ENCODE results near the gene TRAF3IP3.
"Not testable (repeated sequence)": the region's sequence is repeated elsewhere in the genome, so short reads cannot be mapped to it uniquely, and the experiment has no call there.

TRAF3IP3 gene

DNA sequence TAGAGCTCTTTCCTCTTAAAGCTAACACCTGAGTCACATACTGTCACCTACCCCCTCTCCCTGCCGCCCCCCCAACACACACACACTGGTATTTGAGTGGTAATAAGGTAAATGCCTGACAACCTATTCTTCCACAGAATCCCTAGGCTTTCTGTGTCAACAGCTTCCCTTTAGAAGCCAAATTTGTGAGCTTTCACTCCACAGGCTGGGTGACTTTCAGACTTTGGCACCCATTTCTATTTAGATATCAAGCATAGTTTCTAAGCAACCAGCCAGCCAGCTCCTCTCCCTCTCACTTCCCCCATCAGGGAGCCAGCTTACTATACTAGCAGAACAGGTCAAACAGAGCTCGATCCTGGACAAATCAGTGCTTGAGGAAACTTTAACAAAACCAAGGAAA is 31.7 kb downstream of the TRAF3IP3 start:
- TF ChIP-seq, protein P1, sequence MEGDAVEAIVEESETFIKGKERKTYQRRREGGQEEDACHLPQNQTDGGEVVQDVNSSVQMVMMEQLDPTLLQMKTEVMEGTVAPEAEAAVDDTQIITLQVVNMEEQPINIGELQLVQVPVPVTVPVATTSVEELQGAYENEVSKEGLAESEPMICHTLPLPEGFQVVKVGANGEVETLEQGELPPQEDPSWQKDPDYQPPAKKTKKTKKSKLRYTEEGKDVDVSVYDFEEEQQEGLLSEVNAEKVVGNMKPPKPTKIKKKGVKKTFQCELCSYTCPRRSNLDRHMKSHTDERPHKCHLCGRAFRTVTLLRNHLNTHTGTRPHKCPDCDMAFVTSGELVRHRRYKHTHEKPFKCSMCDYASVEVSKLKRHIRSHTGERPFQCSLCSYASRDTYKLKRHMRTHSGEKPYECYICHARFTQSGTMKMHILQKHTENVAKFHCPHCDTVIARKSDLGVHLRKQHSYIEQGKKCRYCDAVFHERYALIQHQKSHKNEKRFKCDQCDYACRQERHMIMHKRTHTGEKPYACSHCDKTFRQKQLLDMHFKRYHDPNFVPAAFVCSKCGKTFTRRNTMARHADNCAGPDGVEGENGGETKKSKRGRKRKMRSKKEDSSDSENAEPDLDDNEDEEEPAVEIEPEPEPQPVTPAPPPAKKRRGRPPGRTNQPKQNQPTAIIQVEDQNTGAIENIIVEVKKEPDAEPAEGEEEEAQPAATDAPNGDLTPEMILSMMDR (conservative IDR thresholded peaks at IDR 0.05; ENCODE audit: low read depth, low read length), result no peak
- no peak overlapping the region for H3K4me3 ChIP-seq (ENCODE audit: low read length)
- no peak for DNase-seq (ENCODE audit: low read depth)

DNA sequence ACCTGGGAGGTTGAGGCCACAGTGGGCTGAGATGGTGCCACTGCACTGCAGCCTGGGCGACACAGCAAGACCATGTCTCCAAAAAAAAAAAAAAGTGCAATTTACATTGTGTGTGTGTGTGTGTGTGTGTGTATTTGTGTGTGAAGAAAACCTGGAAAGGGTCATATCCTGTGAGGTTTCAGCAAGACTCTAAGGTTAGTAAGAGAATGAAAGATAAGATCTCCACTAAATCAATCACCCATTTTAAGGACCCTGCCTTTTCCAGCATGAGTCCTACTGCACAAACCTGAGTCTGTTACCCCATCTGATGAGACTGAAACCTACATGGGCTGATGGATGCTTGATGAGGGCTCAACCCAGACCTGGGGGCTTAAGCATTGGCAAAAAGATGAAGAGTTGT is 33.4 kb downstream of the TRAF3IP3 start:
- no peak for DNase-seq (ENCODE audit: low read depth)
- no peak overlapping the region for H3K4me3 ChIP-seq (ENCODE audit: low read length)
- TF ChIP-seq, protein P1 (conservative IDR thresholded peaks at IDR 0.05; ENCODE audit: low read depth, low read length), result no peak

DNA sequence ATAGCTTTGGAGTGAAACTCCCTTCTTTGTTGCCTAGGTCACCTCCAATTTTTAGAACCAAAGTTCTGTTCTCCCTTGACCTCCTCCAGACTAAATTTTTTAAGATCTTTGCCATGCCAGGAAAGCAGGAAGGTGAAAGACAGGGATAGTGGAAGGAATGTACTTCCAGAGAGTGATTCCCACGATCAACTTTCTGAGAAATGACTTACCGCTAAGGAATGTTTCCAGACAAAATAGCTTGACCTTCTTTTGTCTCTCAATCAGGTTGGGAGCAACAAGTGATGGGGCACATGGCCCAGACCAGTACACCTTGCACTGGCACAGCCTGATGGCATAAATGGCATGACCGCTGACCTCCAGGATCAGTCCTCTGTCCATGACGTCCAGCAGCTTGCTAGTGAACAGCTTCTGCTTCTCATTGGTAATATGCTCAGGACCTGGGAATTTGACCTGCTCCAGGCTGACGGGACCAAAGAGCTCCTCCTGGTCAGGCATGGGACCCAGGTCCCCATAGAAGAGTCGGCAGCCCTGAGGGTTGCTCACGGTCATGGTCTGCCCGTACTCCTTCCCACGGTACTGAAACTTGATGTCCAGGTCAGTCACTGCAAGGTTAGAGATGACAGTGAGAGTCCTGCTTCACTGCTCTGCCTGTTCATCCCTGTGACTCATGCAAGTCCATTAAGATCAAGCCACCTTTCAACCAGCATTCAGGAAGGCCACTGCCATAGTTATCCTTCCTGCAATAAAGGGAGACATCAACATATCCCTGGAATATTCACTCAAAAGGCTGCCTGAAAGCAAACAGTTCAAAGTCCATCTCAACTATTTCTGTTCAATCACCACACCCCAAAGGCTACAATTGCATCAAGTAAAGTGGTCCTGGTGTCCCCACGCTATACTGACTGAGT is 34.7 kb downstream of the TRAF3IP3 start:
- TF ChIP-seq, protein P1 (conservative IDR thresholded peaks at IDR 0.05; ENCODE audit: low read depth, low read length), result no peak
- DNase-seq (ENCODE audit: low read depth), result no peak
- no peak overlapping the region for H3K4me3 ChIP-seq (ENCODE audit: low read length)

DNA sequence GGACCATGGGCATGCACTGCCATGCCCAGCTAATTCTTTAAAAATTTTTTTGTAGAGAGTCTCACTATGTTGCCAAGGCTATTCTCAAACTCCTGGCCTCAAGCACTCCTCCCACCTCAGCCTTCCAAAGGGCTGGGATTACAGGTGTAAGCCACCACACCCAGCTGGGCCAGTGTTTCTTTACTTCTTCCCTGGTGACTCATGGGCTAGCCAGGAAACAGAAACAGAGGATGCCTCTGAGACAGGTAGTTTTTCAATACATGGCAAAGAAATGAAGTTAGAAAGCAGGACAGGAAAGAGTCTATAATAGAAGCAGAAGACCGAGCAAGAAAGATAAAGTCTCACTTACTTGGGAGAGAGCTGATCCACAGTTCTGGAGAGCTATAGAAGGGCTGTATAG is 36.1 kb downstream of the TRAF3IP3 start:
- TF ChIP-seq, protein P1 (conservative IDR thresholded peaks at IDR 0.05; ENCODE audit: low read depth, low read length), result no peak
- no peak for DNase-seq (ENCODE audit: low read depth)
- H3K4me3 ChIP-seq (ENCODE audit: low read length), result no peak overlapping the region

DNA sequence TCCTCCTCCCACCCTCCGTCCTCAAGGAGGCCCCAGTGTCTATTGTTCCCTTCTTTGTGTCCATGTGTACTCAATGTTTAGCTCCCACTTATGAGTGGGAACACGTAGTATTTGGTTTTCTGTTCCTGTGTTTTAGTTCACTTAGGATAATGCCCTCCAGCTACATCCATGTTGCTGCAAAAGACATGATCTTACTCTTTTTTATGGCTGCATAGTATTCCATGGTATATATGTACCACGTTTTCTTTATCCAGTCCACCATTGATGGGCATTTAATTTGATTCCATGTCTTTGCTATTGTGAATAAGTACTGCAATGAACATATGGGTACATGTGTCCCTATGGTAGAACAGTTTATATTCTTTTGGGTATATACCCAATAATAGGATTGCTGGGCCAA is 37.9 kb downstream of the TRAF3IP3 start:
- DNase-seq (ENCODE audit: low read depth); H3K4me3 ChIP-seq (ENCODE audit: low read length): not testable (repeated sequence)

DNA sequence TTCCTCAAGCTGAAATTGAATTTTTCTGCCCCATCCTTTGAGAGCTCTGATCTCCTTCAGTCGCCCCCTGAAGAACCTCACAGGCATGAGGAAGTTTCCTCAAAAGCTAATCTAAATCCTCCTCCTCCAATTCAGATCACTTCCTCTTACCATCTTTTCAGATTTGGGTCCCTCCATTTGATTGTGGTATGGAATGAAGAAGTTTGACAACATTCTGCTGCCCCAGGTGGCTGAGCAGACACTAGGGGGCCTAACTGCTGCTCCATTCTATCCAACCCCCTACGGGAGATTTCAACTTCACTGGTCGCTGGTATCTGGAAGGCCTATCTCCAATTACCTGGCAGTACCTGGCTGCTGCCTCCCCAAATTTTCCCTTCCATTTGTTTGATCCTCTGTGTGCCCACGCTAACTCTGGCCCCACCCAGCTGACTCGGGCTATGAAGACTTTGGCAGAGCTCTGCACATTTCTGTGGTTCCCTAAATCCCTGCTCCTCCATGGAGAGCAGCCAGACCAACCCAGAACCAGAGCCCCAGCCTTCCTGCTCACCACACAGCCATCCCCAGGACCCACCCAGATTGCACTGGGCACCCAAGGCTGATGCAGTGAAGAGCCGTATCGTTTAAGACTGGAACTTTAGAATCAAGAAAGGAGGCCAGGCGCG is 42.3 kb downstream of the TRAF3IP3 start:
- TF ChIP-seq, protein P1 (conservative IDR thresholded peaks at IDR 0.05; ENCODE audit: low read depth, low read length), result peak; percentile 38
- H3K4me3 ChIP-seq (ENCODE audit: low read length), result no peak overlapping the region
- no peak for DNase-seq (ENCODE audit: low read depth)

DNA sequence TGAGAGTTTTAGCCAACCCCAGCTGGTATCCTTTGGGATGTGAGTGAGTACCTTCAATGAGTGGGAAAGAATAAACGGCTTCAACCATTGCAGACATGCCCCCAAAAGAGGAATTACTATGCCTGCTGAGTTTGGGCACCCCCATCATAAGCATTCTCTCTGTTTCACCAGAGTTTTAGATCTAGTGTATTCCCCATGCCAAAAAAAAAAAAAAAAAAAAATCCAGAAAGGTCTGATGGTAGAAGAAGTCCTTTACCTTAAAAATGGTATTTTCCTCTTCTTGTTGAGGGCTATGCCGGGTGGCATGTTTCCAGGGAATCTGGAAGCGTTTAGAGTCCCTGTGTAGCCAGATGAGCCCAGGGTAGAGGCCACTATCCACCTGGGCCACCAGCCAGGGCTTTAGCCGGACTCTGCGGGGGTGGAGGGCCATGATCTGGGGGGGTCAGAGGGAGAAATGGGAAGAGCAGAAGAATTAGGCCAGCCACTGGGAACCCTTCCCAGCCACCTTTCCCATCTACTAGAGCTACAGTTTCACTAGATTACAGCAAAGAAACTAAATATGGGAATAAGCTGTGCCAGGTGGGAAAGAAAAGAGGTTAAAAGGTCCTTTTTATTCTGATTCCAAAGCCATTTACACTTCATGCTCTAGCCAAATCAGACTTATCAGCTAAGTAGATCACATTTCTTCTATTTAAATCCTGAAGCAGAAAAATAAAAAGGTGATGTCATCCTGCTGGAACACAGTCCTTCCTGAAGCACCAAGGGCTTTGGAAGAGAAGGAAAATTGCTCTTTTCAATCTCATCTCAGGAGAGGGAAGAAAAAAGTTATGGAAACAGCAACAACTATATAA is 45.4 kb downstream of the TRAF3IP3 start:
- DNase-seq (ENCODE audit: low read depth), result peak; percentile 37
- TF ChIP-seq, protein P1 (conservative IDR thresholded peaks at IDR 0.05; ENCODE audit: low read depth, low read length), result no peak
- H3K4me3 ChIP-seq (ENCODE audit: low read length), result no peak overlapping the region
